Measurements from ENCODE around the gene KIAA1549. TPM values are rescaled to one million over a fixed set of nuclear protein-coding genes. Genes with fewer than 3 reads are reported as not detected.
A peak's percentile ranks its signal among the peaks of the same experiment; 100 is the strongest.

KIAA1549 gene
- total and polyA plus RNA-seq, 4 donors, result 0.83 to 5.8 (median 3.6) TPM

GRCh38 chr7:139011373-139011772, 30.2 kb upstream of the KIAA1549 start:
- Histone ChIP-seq H3K27me3 (ENCODE audit: control insufficient read depth in 3 of 3, insufficient read depth in 3 of 3, low read length in 2 of 3) (no peaks in the 10 kb centered on the region), H3K4me1 (ENCODE audit: control insufficient read depth in 5 of 5, insufficient read depth in 5 of 5, low read length in 5 of 5) (no peaks in the 10 kb centered on the region), H3K27ac (ENCODE audit: low read depth in 1 of 2, low read length in 1 of 2) (no peak overlapping the region), H3K9ac (ENCODE audit: insufficient read depth in 1 of 2, low read length in 2 of 2) (no peak overlapping the region), H3K4me3 (no peak overlapping the region), H3K36me3 (ENCODE audit: control insufficient read depth in 4 of 4, insufficient read depth in 4 of 4, low read length in 4 of 4) (no peaks in the 10 kb centered on the region), H3K9me3 (ENCODE audit: control insufficient read depth in 4 of 4, insufficient read depth in 3 of 4, low read length in 3 of 4) (no peaks in the 10 kb centered on the region)
- TF ChIP-seq, protein P1, sequence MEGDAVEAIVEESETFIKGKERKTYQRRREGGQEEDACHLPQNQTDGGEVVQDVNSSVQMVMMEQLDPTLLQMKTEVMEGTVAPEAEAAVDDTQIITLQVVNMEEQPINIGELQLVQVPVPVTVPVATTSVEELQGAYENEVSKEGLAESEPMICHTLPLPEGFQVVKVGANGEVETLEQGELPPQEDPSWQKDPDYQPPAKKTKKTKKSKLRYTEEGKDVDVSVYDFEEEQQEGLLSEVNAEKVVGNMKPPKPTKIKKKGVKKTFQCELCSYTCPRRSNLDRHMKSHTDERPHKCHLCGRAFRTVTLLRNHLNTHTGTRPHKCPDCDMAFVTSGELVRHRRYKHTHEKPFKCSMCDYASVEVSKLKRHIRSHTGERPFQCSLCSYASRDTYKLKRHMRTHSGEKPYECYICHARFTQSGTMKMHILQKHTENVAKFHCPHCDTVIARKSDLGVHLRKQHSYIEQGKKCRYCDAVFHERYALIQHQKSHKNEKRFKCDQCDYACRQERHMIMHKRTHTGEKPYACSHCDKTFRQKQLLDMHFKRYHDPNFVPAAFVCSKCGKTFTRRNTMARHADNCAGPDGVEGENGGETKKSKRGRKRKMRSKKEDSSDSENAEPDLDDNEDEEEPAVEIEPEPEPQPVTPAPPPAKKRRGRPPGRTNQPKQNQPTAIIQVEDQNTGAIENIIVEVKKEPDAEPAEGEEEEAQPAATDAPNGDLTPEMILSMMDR (IDR thresholded peaks at IDR 0.05; ENCODE audit: control extremely low read depth, extremely low read depth), result no peak
- WGBS, 2 donors, result 94 to 95% methylated on average over 3 of the region's 3 CpGs
- ATAC-seq (ENCODE audit: insufficient read depth, low FRiP score) (no peak), DNase-seq (no peak)

DNA sequence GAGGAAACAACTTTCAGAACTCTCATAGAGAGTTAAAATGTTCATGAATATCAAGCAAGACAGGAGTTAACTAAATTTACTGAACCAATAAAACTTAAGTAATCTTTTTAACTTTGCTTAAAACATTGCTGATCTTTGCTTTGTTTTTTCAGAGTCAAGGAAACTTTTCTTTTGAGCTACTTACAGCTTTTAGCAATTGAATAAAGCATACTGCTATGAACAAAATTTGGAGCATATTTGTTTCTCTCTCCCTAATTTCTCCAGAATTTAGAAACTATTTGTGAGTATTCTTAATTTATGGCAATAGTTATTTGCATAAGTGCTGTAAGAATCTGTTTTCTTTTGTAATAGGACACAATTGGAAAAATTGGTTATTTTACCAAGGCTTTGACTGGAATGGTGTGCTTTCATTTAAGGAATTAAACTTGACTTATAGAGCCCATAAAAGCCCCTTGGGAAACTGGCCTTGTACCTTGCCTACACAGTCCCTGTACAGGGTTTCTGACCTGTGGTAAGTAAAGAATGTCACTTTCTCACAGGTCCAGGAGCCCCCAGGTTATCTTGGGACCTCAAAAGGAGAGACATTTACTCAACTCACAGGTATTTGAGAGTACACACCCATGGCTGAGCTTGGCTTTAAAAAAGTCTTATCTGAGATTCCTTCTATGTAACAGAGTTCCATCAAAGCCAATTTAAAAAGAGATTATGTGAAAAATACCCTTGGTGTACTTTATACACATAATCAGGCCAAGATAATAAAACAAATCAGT, 23.3 kb upstream of the KIAA1549 start:
- Histone ChIP-seq H3K27me3 (ENCODE audit: control insufficient read depth in 3 of 3, insufficient read depth in 3 of 3, low read length in 2 of 3) (no peaks in the 10 kb centered on the region), H3K9ac (ENCODE audit: insufficient read depth in 1 of 2, low read length in 2 of 2) (no peak overlapping the region), H3K4me1 (ENCODE audit: control insufficient read depth in 5 of 5, insufficient read depth in 5 of 5, low read length in 5 of 5) (no peaks in the 10 kb centered on the region), H3K27ac (ENCODE audit: low read depth in 1 of 2, low read length in 1 of 2) (no peak overlapping the region), H3K36me3 (ENCODE audit: control insufficient read depth in 4 of 4, insufficient read depth in 4 of 4, low read length in 4 of 4) (no peaks in the 10 kb centered on the region), H3K4me3 (no peak overlapping the region), H3K9me3 (ENCODE audit: control insufficient read depth in 4 of 4, insufficient read depth in 3 of 4, low read length in 3 of 4) (peaks cover 0 to 6% (median 0%) of the 10 kb centered on the region in 4 donors)
- TF ChIP-seq, protein P1 (IDR thresholded peaks at IDR 0.05; ENCODE audit: control extremely low read depth, extremely low read depth), result no peak
- DNase-seq (peak in 1 of 3 donors; percentile 12), ATAC-seq (ENCODE audit: insufficient read depth, low FRiP score) (no peak)

- H3K4me1 ChIP-seq (ENCODE audit: control insufficient read depth in 5 of 5, insufficient read depth in 5 of 5, low read length in 5 of 5), result no peaks in the 10 kb centered on the region
- TF ChIP-seq, protein P1 (IDR thresholded peaks at IDR 0.05; ENCODE audit: control extremely low read depth, extremely low read depth), result no peak
- WGBS, 2 donors, result 86 to 87% methylated on average over 3 of the region's 3 CpGs
- ATAC-seq (ENCODE audit: insufficient read depth, low FRiP score) (no peak), DNase-seq (no peak)
- H3K4me3 ChIP-seq, result no peak overlapping the region
- H3K27ac ChIP-seq (ENCODE audit: low read depth in 1 of 2, low read length in 1 of 2), result no peak overlapping the region
- no peaks in the 10 kb centered on the region for H3K36me3 ChIP-seq (ENCODE audit: control insufficient read depth in 4 of 4, insufficient read depth in 4 of 4, low read length in 4 of 4)
- H3K9me3 ChIP-seq (ENCODE audit: control insufficient read depth in 4 of 4, insufficient read depth in 3 of 4, low read length in 3 of 4), result no peaks in the 10 kb centered on the region
- H3K27me3 ChIP-seq (ENCODE audit: control insufficient read depth in 3 of 3, insufficient read depth in 3 of 3, low read length in 2 of 3), result no peaks in the 10 kb centered on the region
- no peak overlapping the region for H3K9ac ChIP-seq (ENCODE audit: insufficient read depth in 1 of 2, low read length in 2 of 2)
These were observed 18.2 kb upstream of the KIAA1549 start for GRCh38 chr7:138999414-138999813.
